ENCODE data around the gene LDLRAD4.
"Not testable (repeated sequence)": the region's sequence is repeated elsewhere in the genome, so short reads cannot be mapped to it uniquely, and the experiment has no call there.

Gene LDLRAD4

GRCh38 chr18:13477147-13477683 is 258.7 kb downstream of the LDLRAD4 start:
- DNase-seq, result no peak

GRCh38 chr18:13480571-13481255 is 262.2 kb downstream of the LDLRAD4 start:
- DNase-seq, result no peak

GRCh38 chr18:13481331-13481730 is 262.8 kb downstream of the LDLRAD4 start:
- DNase-seq, result no peak

DNA sequence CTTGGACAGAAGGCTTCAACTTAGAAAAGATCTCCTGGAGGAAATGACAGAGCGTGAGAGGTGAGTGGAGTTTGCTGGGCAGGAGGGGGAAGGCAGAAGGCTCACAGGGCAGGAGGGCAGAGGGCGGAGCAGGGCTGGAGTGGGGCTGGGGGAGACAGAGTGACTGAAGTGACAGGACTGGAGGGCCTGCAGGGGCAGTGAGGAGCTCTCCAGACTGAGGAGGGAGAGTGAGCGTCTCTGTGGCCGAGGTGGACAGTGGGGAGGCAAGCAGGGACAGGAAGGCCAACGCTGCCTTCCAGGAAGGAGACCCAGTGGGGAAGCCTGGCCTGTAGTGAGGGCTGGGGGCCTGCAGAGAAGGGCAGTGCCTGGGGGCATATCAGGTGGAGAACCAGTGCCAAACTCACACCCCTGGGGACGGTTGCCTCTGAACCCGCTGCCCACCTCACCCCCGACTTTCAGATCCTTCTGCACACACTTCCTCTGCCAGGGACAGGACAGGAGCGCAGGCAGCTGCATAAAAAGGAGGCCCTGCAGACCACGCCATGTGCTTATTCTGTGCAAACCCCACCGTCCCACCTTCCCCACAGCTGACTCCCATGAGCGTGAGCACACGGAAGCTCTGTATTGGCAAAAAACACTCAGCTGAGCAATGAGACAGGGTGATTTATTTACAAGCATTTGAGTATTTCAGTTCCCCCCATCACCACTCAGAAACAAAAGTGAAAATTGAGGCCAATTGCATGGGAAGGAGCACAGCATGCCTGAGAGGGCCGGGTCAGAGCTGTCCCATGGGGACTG is 263.5 kb downstream of the LDLRAD4 start:
- DNase-seq, result no peak

DNA sequence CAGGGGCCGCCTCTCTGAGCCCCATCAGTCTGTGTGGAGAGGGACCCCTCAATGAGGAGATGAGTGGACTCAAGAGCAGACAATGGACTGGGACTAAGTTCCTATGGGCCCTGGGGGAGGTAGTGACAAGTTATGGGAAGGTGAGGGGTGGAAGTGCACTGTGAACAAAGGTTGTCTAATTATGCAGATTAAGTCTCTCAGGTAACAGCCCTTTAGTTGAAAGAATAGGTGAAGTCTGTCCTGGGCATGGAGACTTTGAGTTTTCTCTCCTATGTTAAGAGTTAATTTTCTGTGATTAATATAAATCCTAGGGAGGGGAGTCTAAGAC is 264.0 kb downstream of the LDLRAD4 start:
- DNase-seq, result no peak

- no peak for DNase-seq
Observed at GRCh38 chr18:13483316-13484270, 265.0 kb downstream of the LDLRAD4 start.

GRCh38 chr18:13485182-13485581 is 266.6 kb downstream of the LDLRAD4 start:
- no peak for DNase-seq

- no peak for DNase-seq
Observed at GRCh38 chr18:13485604-13486003, 267.0 kb downstream of the LDLRAD4 start.

DNA sequence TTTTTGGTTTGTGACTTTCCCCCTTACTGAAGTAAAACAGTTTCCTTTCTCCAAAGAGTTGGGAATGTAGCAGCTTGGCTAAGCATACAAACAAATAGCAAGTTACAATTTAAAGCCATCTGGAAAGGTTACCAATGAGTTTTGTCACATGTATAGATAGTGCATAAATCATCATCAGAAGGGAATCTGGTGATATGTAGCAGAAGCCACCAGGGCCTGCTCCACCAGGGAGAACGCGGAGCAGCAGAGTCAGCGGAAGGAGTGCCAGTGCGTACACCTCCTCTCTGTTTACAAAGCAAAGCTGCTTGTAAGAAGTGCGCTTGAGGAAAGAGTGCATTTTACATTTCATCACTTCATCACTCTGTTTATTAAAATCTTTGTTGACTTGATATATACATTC is 267.7 kb downstream of the LDLRAD4 start:
- DNase-seq, result no peak

DNA sequence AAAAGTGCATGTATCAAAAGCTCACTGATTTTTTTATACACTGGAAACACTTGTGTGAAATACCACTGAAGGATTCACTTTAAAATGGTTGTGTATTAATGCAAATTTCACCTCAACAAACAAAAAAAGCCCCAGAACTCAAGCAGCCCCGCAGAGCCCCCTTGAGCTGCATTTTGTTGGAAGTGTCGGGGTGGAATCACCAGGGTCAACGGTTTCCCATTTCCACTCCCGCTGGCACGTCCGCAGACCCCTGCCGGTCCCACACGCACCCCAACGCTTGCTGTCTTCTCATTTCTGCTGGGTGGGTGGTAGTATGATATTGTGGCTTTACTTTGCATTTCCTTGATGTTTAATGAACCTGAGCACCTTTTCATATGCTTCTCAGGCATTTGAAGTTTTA is 268.1 kb downstream of the LDLRAD4 start:
- DNase-seq, result no peak

DNA sequence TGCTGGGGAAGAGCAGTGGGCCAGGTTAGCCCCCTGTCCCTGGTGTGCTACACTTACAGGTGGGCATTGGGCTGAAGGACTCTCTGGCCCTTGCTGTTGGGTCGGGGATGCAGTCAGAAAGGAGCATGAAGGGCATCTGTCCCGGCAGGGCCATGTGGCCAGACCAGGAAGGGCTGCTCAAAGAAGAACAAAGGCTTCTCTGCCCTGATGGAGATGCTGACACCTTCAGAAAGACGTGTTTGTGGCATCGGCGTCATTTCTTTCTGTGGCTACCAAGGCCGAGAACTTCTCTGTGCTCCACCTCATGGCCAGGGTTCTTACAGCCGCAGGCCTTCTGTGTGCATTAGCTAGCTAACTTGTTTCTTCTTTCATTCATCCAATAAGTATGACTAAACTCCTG is 268.7 kb downstream of the LDLRAD4 start:
- no peak for DNase-seq

DNA sequence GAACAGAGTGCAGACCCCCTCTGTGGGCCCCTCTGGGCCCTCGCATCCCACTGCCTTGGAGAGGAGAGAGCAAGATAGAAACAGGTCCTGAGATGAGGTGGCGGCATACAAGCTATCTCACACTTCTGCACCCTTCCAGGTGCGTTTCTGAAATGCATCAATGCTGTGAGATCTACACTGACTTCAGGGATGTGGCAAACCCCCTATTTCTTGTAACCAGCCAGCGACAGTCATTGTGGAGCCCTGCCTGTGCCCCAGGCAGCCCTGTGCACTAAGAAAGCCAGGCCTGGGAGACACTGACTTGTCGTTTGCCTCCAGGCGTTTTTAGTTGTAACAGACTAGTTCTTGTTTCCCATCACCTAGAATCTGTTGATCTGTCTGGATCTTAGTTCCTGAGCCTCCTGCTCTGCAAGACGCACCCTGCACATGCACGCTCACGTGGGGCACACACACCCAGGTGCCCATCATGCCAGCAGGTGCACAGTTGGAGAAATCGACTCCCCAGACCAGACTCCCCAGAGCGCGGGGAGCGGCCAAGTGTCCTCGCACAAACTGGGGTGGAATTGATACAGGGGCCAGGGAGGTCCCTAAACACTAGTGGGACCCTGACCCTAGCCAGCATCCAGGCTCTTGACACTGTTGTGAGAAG is 269.8 kb downstream of the LDLRAD4 start:
- DNase-seq, result no peak

GRCh38 chr18:13489303-13489702 is 270.7 kb downstream of the LDLRAD4 start:
- not testable (repeated sequence) for DNase-seq

GRCh38 chr18:13491138-13491537 is 272.6 kb downstream of the LDLRAD4 start:
- no peak for DNase-seq

DNA sequence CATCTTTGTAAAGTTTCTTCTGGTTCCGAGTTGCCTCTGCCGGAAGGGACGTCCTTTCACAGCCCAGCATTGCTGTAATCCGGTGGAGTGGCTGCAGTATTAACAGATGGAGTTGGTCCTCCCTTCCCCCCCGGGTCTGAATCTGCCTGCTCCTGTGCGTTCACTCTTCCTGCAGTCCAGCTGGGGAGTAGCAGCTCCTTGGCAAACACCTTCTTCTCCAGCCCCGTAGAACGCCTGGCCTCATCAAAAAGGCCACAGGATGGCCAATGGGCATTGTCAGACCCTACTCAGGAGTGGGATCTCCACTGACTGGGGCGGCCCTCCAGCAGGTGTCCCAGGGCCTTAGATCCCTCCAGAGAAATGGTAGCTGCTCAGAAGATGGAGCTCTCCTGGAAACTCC is 273.8 kb downstream of the LDLRAD4 start:
- DNase-seq, result no peak

- no peak for DNase-seq
Observed at GRCh38 chr18:13493079-13493478, 274.5 kb downstream of the LDLRAD4 start.

- DNase-seq, result no peak
Observed at GRCh38 chr18:13493725-13494124, 275.2 kb downstream of the LDLRAD4 start.

GRCh38 chr18:13494871-13495445 is 276.4 kb downstream of the LDLRAD4 start:
- DNase-seq, result no peak

DNA sequence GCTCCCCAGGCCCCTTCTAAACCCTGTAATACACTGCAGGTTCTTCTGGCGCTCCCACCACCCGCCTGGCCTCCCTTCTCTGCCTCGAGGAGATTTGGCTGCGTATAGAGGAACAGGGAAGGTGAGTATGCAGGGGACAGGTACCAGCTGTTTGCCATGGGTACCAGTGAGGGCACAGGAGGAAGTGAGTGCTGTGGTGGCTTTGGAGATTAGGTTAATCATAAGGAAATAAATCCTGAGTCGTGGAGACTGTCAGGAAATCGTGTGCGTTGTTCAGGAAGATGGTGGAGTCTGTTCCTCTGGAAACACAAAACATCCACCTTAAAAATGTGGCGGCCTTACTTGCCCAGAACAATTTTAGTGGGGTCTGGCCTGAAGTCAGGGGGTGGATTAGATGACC is 277.4 kb downstream of the LDLRAD4 start:
- no peak for DNase-seq

- no peak for DNase-seq
Observed at GRCh38 chr18:13496691-13497281, 278.2 kb downstream of the LDLRAD4 start.

DNA sequence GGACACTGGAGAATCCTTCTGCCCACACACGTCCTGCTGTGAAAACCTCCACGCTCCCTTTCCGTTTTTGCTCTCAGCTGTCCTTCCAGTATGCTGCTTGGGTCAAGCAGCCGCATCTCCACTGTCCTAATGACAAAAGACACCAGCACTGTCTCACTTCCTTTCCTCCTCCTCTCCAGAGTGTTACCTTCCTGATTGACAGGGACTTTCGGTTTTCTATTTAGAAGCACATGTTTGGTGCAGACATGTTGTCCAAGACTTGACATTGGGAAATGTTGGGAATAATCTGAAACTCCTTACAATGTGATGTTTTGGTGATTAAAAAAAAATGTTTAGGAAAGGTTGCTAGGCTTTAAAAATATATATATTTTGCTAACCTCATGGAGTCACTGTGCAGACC is 281.2 kb downstream of the LDLRAD4 start:
- DNase-seq, result no peak

Measured in bone marrow (tissue), 2 donors.